Esophagus squamous epithelium (tissue), 4 donors: Measurements from ENCODE around the gene COL26A1.

Experiments used
- CTCF ChIP-seq, 6 experiments: fragments of 450-650 bp in 4 of 6; fragments of 200-600 bp in 2 of 6; sonication (generic) in 2 of 6; IDR thresholded peaks; one replicate each; pipeline ENCODE4 v1.5.1; 2016 to 2019; ENCODE audit warnings: antibody characterized with exemption in 6 of 6, mild to moderate bottlenecking in 4 of 6, moderate library complexity in 4 of 6
- POLR2A ChIP-seq, 4 donors: fragments of 450-650 bp; IDR thresholded peaks; one replicate each; pipeline ENCODE4 v1.6.1; 2017; ENCODE audit warnings: antibody characterized with exemption in 4 of 4, mild to moderate bottlenecking in 4 of 4, moderate library complexity in 3 of 4

- TF ChIP-seq CTCF (IDR thresholded peaks at IDR 0.05) (no peak), POLR2A (IDR thresholded peaks at IDR 0.05) (no peak)
Observed at GRCh38 chr7:101527844-101528667, 165.4 kb downstream of the COL26A1 start.
